GM12878 (cell line): ENCODE data around the gene ANKRD11. TPM values are rescaled to one million over a fixed set of nuclear protein-coding genes. Genes with fewer than 3 reads are reported as not detected.

Source experiments
- ATAC-seq: fragments of 200-7000 bp; cut with Tn5 transposase; 3 replicates; pipeline ENCODE4 v1.9.1; 2020; ENCODE audit warnings: mild to moderate bottlenecking, moderate library complexity
- BruUV-seq: library from RNA; stranded (reverse); fragments of 400-500 nt; replicated peaks from 2 replicates; lab custom pipeline; 2021; lab: Mats Ljungman, UMichigan
- CTCF ChIA-PET: fragments of 300-600 bp; sonication (Branson Sonifier 250); formaldehyde crosslinking; extraction: SDS; loops from one replicate; lab custom pipeline; 2021; ENCODE audit warnings: inconsistent platforms; lab: Yijun Ruan, JAX
- POLR2A ChIA-PET: fragments of 350-600 bp; formaldehyde crosslinking; extraction: SDS; loops from one replicate; lab custom pipeline; 2021; ENCODE audit warnings: inconsistent platforms; lab: Charles Lee
- RAD21 ChIA-PET: fragments of 300-600 bp; sonication (Branson Sonifier 250); formaldehyde crosslinking; loops from one replicate; lab custom pipeline; 2023; ENCODE audit warnings: antibody characterized with exemption; ENCODE audit not compliant: unreplicated experiment; lab: Charles Lee
- SMC1A ChIA-PET: fragments of 300-600 bp; sonication (Branson Sonifier 250); formaldehyde crosslinking; loops from one replicate; lab custom pipeline; 2023; ENCODE audit not compliant: unreplicated experiment, uncharacterized antibody; lab: Charles Lee
- DNase-seq: peaks from one replicate; pipeline ENCODE4 v3.0.0-alpha.2; 2011; ENCODE audit warnings: low read depth, low spot score
- FAIRE-seq: peaks from 3 replicates; lab custom pipeline; 2011; peaks lifted over from hg19 to GRCh38; lab: Jason Lieb, UNC
- H2AFZ ChIP-seq: 2 replicates; pipeline ENCODE4 v1.6.0; 2011; ENCODE audit warnings: low read depth, low read length, control low read depth; ENCODE audit not compliant: control insufficient read depth
- H3K27ac ChIP-seq: 2 replicates; pipeline ENCODE4 v1.5.1; 2011; ENCODE audit warnings: control low read depth; ENCODE audit not compliant: control insufficient read depth, insufficient read depth
- H3K27me3 ChIP-seq, 2 experiments: replicated peaks in 1 of 2; 2 replicates each; pipeline versions ENCODE4 v1.6.0 to v1.6.1; 2011; ENCODE audit warnings: low read length in 1 of 2; ENCODE audit not compliant: control insufficient read depth in 2 of 2, insufficient read depth in 2 of 2
- H3K36me3 ChIP-seq, 2 experiments: 2 replicates each; pipeline ENCODE4 v1.5.1; 2011; ENCODE audit warnings: low read length in 1 of 2; ENCODE audit not compliant: control insufficient read depth in 2 of 2, insufficient read depth in 2 of 2
- H3K4me1 ChIP-seq: 2 replicates; pipeline ENCODE4 v1.6.1; 2011; ENCODE audit warnings: mild to moderate bottlenecking, low read length, moderate library complexity, mixed read lengths; ENCODE audit not compliant: control insufficient read depth, insufficient read depth
- H3K4me2 ChIP-seq: 2 replicates; pipeline ENCODE4 v1.6.0; 2011; ENCODE audit warnings: control low read depth; ENCODE audit not compliant: control insufficient read depth, insufficient read depth
- H3K4me3 ChIP-seq: fragments of 200-600 bp; sonication (generic); 2 replicates; pipeline ENCODE4 v1.5.1; 2016
- H3K79me2 ChIP-seq: 2 replicates; pipeline ENCODE4 v1.6.0; 2011; ENCODE audit warnings: low read length; ENCODE audit not compliant: control insufficient read depth, insufficient read depth
- H3K9ac ChIP-seq: 2 replicates; pipeline ENCODE4 v1.8.0; 2011; ENCODE audit warnings: low read length, control low read depth, mixed read lengths; ENCODE audit not compliant: control insufficient read depth, insufficient read depth
- H3K9me3 ChIP-seq: replicated peaks from 3 replicates; pipeline ENCODE4 v1.5.1; 2011; ENCODE audit warnings: mild to moderate bottlenecking, low read length; ENCODE audit not compliant: control insufficient read depth, insufficient read depth
- H4K20me1 ChIP-seq: 2 replicates; pipeline ENCODE4 v1.6.0; 2011; ENCODE audit not compliant: control insufficient read depth, insufficient read depth
- BHLHE40 ChIP-seq, 2 experiments: fragments of 450-650 bp in 1 of 2; IDR thresholded peaks; 2 replicates each; pipeline ENCODE4 v1.6.1; 2011 to 2017; ENCODE audit warnings: low read depth in 2 of 2, borderline replicate concordance in 1 of 2, improper control_type of control experiment in 1 of 2, low read length in 1 of 2, mild to moderate bottlenecking in 1 of 2
- EP300 ChIP-seq, 2 experiments: fragments of 150-350 bp in 1 of 2; IDR thresholded peaks; 2 replicates each; pipeline ENCODE4 v1.6.1; 2011 to 2012; ENCODE audit warnings: low read depth in 2 of 2, low read length in 2 of 2, borderline replicate concordance in 1 of 2, improper control_type of control experiment in 1 of 2, inconsistent platforms in 1 of 2; ENCODE audit not compliant: control insufficient read depth in 1 of 2
- NFYA ChIP-seq: IDR thresholded peaks from 2 replicates; pipeline ENCODE4 v1.6.1; 2011; ENCODE audit warnings: low read depth, mild to moderate bottlenecking, low read length, improper control_type of control experiment, borderline replicate concordance
- NKRF ChIP-seq: fragments of 450-650 bp; conservative IDR thresholded peaks from 2 replicates; pipeline ENCODE4 v1.6.1; 2017; ENCODE audit warnings: mild to moderate bottlenecking, moderate library complexity
- PKNOX1 ChIP-seq: fragments of 450-650 bp; IDR thresholded peaks from 2 replicates; pipeline ENCODE4 v1.6.1; 2016; ENCODE audit warnings: mild to moderate bottlenecking
- RAD51 ChIP-seq: fragments of 450-650 bp; IDR thresholded peaks from 2 replicates; pipeline ENCODE4 v1.6.1; 2016; ENCODE audit warnings: moderate library complexity, mild to moderate bottlenecking, inconsistent platforms
- SREBF1 ChIP-seq: IDR thresholded peaks from 2 replicates; pipeline ENCODE4 v1.6.1; 2012; ENCODE audit warnings: mild to moderate bottlenecking, low read length
- ZNF24 ChIP-seq: fragments of 450-650 bp; IDR thresholded peaks from 2 replicates; pipeline ENCODE4 v1.6.1; 2017; ENCODE audit warnings: antibody characterized with exemption, mild to moderate bottlenecking
- WGBS: methylation state at CpG from one replicate; pipeline ENCODE4 v1.1.6; 2016; ENCODE audit warnings: low lambda C conversion rate; ENCODE audit not compliant: insufficient replicate concordance, insufficient coverage; ENCODE audit errors: missing lambda C conversion rate; 5-methylcytosine and 5-hydroxymethylcytosine counted together
- in situ Hi-C: fragments of 300-500 bp; cut with MboI; formaldehyde crosslinking; loops from 9 replicates; pipeline ENCODE4 v1.14.3; 2018; ENCODE audit warnings: mixed read lengths
- intact Hi-C: fragments of 100-400 bp; cut with micrococcal nuclease; formaldehyde crosslinking; loops from one replicate; pipeline ENCODE4 v1.14.2; 2022; ENCODE audit not compliant: unreplicated experiment
- polyA plus RNA-seq, 11 experiments: library from polyadenylated mRNA; depleted of rRNA in 4 of 11; unstranded in 6 of 11; stranded (reverse) in 5 of 11; fragments of >200 nt; fragmentation: Nextera tagmentation in 4 of 11; fragmentation: Illumina TruSeq in 1 of 11; extraction: Ambion mirVana in 4 of 11; extraction: Trizol in 1 of 11; gene quantifications; 1 replicate in 1 of 11; 2 replicates in 10 of 11; pipeline versions ENCODE4 v1.2.1 to v1.2.3, GENCODE V29; 2011 to 2016; ENCODE audit warnings: inconsistent platforms in 2 of 11, missing spikeins in 2 of 11, low read depth in 1 of 11
- total RNA-seq, 4 experiments: library from RNA; depleted of rRNA in 3 of 4; stranded (reverse); fragments of >200 nt in 3 of 4; fragmentation: Illumina TruSeq in 1 of 4; extraction: Trizol in 1 of 4; gene quantifications; 2 replicates each; pipeline versions ENCODE4 v1.2.1 to v1.2.3, GENCODE V29; 2013 to 2021
- TF ChIP-seq, protein P1 (sequence below): IDR thresholded peaks from 2 replicates; pipeline ENCODE4 v1.6.1; 2012; ENCODE audit warnings: low read depth, low read length, improper control_type of control experiment
- TF ChIP-seq, protein P2 (sequence below): fragments of 150-350 bp; IDR thresholded peaks from 2 replicates; pipeline ENCODE4 v1.6.1; 2014; ENCODE audit warnings: mild to moderate bottlenecking, low read depth, low read length

ANKRD11 gene
- total and polyA plus RNA-seq, 10 of the 15 experiments (the other 5 are each of a cell fraction or from before 2014, with no cell fraction given) = 5.1 to 103 (median 27.4) TPM

DNA sequence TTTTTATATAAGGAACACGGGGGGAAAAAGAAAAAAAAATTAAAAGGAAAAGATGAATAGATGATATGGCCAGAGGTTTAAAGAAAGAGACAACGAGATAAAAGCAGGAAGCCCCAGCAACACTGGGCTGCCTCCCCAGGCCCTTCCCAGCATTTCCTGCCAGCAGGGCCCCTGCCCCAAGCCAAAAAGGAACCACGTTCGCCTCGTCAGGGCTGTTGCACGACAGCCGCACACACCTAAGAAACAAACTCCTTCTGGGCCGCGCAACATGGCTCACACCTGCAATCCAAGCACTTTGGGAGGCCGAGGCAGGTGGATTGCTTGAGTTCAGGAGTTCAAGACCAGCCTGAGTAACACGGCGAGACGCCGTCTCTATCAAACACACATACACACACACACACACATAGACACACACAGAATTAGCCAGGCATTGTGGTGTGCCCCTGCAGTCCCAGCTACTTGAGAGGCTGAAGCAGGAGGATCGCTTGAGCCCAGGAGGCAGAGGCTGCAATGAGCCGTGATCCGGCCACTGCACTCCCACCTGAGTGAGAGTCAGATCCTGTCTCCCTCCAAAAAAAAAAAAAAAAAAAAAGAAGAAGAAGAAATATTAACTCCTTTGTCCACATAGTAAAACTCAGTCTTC lies 83.0 kb downstream of the ANKRD11 start:
- Histone ChIP-seq H2AFZ (no peak overlapping the region), H3K27ac (no peak overlapping the region; the same call in 1 of the 2 replicates), H3K4me3 (no peak overlapping the region), H3K9ac (no peak overlapping the region), H3K79me2 (peaks cover 92% of the 10 kb centered on the region), H3K9me3 (no peaks in the 10 kb centered on the region), H4K20me1 (peaks cover 15% of the 10 kb centered on the region), H3K4me2 (no peak overlapping the region), H3K36me3 (peaks cover 8 to 15% of the 10 kb centered on the region in 2 experiments; a peak in 2 of 4 replicates), H3K27me3 (no peaks in the 10 kb centered on the region), H3K4me1 (peaks cover 19% of the 10 kb centered on the region)
- RAD21 ChIA-PET = no interaction called here
- no peak for DNase-seq
- POLR2A ChIA-PET = interaction anchor here (0.7 kb wide), 1 partner anchor 18 kb away, joined by 4 read pairs; no protein-coding TSS in a partner anchor
- 67% methylated on average over 16 of the region's 17 CpGs for WGBS
- no peak for ATAC-seq
- no peak for FAIRE-seq
- in situ Hi-C loops (no loop called here), intact Hi-C loops (no loop called here)
- no TSS peak for BruUV-seq
- SMC1A ChIA-PET = no interaction called here
- TF ChIP-seq SREBF1 (no peak), PKNOX1 (no peak), BHLHE40 (IDR thresholded peaks at IDR 0.05; ENCODE audit: borderline replicate concordance in 1 of 2, low read depth in 2 of 2, low read length in 1 of 2) (no peak), EP300 (IDR thresholded peaks at IDR 0.05; ENCODE audit: borderline replicate concordance in 1 of 2, control insufficient read depth in 1 of 2, low read depth in 2 of 2, low read length in 2 of 2) (no peak), RAD51 (no peak), ZNF24 (no peak), NFYA (no peak), NKRF (no peak)
- TF ChIP-seq, protein P1, sequence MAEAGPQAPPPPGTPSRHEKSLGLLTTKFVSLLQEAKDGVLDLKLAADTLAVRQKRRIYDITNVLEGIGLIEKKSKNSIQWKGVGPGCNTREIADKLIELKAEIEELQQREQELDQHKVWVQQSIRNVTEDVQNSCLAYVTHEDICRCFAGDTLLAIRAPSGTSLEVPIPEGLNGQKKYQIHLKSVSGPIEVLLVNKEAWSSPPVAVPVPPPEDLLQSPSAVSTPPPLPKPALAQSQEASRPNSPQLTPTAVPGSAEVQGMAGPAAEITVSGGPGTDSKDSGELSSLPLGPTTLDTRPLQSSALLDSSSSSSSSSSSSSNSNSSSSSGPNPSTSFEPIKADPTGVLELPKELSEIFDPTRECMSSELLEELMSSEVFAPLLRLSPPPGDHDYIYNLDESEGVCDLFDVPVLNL = no peak
- TF ChIP-seq, protein P2, sequence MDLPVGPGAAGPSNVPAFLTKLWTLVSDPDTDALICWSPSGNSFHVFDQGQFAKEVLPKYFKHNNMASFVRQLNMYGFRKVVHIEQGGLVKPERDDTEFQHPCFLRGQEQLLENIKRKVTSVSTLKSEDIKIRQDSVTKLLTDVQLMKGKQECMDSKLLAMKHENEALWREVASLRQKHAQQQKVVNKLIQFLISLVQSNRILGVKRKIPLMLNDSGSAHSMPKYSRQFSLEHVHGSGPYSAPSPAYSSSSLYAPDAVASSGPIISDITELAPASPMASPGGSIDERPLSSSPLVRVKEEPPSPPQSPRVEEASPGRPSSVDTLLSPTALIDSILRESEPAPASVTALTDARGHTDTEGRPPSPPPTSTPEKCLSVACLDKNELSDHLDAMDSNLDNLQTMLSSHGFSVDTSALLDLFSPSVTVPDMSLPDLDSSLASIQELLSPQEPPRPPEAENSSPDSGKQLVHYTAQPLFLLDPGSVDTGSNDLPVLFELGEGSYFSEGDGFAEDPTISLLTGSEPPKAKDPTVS = no peak
- CTCF ChIA-PET = no interaction called here
